ENCODE data around the gene SAMD3. TPM values are rescaled to one million over a fixed set of nuclear protein-coding genes. Genes with fewer than 3 reads are reported as not detected.

SAMD3 gene
- total RNA-seq, 4 donors from 2014 or later = 3.4 to 4.1 TPM; not detected in 2

DNA sequence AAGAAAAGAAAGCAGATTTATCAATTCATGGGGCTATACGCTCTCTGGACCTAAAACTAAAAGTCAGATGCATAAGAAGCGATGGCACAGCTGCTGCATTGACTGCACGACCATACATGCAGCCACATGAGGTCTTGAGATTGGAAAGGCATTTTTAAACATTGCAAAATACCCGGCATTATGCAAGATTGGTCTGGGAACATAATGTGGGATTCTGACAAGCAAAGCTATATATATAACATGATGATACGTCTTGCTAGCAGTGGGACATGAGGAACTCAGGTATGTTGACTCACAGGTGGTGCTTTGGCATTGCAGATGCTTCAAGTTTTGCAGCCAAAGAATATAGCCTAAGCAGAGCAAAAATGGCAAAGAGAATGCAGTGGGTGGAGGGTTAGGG is 55.1 kb downstream of the SAMD3 start:
- Histone ChIP-seq H3K9me3 (no peaks in the 10 kb centered on the region), H3K4me3 (no peak overlapping the region), H3K4me1 (no peaks in the 10 kb centered on the region), H3K27me3 (no peaks in the 10 kb centered on the region), H3K36me3 (no peaks in the 10 kb centered on the region), H3K27ac (no peak overlapping the region)
- DNase-seq = no peak
- TF ChIP-seq, protein P1, sequence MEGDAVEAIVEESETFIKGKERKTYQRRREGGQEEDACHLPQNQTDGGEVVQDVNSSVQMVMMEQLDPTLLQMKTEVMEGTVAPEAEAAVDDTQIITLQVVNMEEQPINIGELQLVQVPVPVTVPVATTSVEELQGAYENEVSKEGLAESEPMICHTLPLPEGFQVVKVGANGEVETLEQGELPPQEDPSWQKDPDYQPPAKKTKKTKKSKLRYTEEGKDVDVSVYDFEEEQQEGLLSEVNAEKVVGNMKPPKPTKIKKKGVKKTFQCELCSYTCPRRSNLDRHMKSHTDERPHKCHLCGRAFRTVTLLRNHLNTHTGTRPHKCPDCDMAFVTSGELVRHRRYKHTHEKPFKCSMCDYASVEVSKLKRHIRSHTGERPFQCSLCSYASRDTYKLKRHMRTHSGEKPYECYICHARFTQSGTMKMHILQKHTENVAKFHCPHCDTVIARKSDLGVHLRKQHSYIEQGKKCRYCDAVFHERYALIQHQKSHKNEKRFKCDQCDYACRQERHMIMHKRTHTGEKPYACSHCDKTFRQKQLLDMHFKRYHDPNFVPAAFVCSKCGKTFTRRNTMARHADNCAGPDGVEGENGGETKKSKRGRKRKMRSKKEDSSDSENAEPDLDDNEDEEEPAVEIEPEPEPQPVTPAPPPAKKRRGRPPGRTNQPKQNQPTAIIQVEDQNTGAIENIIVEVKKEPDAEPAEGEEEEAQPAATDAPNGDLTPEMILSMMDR (IDR thresholded peaks at IDR 0.05) = no peak
- TF ChIP-seq POLR2A (IDR thresholded peaks at IDR 0.05) = no peak

DNA sequence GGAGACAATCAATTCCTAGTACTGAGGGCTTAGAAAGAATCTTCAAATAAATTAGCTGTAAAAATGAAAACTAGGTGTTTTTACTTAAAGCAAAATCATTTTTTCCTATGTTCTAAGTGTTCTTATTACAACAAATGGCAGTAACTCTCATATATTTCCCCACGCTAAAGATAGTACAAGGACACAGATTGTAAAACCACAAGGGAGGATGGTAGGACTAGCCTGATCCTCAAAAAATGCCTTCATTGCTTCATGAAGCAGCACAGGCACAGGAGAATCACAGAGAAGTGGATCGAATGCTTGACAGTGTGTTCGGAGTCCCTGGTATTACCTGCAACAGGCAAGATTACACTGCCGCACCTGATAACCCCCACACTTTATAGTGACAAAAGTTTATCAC is 58.5 kb downstream of the SAMD3 start:
- H3K27ac ChIP-seq = no peak overlapping the region
- no peaks in the 10 kb centered on the region for H3K36me3 ChIP-seq
- no peaks in the 10 kb centered on the region for H3K4me1 ChIP-seq
- H3K27me3 ChIP-seq = no peaks in the 10 kb centered on the region
- no peaks in the 10 kb centered on the region for H3K9me3 ChIP-seq
- no peak overlapping the region for H3K4me3 ChIP-seq
- TF ChIP-seq POLR2A (IDR thresholded peaks at IDR 0.05) = no peak
- TF ChIP-seq, protein P1 (IDR thresholded peaks at IDR 0.05) = no peak
- DNase-seq = no peak

DNA sequence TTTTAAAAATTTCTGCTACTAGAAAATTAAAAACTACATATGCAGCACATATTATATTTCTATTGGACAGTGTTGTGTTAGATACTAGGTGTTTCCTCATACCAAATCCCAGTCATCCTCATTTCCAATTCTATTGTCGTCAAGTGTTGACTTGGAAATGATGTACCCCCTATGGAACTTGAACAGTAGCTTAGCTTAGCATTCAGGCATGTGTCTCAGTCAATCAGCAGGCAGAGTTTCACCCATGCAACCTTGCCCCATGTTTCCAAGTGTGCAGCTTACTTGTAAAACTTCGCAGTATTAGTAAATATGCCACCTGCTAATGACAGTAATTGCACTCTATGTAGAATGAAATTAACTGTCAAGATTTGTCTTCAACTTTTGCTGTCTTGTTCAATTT is 59.5 kb downstream of the SAMD3 start:
- Histone ChIP-seq H3K27me3 (no peaks in the 10 kb centered on the region), H3K9me3 (no peaks in the 10 kb centered on the region), H3K36me3 (no peaks in the 10 kb centered on the region), H3K27ac (no peak overlapping the region), H3K4me1 (no peaks in the 10 kb centered on the region), H3K4me3 (no peak overlapping the region)
- DNase-seq = no peak
- TF ChIP-seq POLR2A (IDR thresholded peaks at IDR 0.05) = no peak
- TF ChIP-seq, protein P1 (IDR thresholded peaks at IDR 0.05) = no peak

DNA sequence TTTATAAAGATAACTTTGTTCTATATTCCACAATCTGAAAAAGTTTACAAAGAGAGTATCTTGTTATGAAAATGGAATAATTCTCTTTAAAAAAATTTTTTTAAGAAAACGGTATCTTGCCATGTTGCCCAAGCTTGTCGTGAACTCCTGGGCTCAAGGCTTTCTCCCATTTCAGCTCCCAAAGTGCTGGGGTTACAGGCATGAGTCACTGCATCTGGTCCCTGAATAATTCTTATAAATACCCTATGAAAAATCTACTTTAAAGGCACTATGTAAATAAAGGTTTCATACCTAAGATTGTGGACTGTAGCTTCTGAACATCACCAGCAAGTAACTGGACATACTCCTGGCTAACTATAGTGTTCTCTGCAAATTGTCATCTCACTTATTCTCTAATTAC is 60.3 kb downstream of the SAMD3 start:
- H3K9me3 ChIP-seq = no peaks in the 10 kb centered on the region

DNA sequence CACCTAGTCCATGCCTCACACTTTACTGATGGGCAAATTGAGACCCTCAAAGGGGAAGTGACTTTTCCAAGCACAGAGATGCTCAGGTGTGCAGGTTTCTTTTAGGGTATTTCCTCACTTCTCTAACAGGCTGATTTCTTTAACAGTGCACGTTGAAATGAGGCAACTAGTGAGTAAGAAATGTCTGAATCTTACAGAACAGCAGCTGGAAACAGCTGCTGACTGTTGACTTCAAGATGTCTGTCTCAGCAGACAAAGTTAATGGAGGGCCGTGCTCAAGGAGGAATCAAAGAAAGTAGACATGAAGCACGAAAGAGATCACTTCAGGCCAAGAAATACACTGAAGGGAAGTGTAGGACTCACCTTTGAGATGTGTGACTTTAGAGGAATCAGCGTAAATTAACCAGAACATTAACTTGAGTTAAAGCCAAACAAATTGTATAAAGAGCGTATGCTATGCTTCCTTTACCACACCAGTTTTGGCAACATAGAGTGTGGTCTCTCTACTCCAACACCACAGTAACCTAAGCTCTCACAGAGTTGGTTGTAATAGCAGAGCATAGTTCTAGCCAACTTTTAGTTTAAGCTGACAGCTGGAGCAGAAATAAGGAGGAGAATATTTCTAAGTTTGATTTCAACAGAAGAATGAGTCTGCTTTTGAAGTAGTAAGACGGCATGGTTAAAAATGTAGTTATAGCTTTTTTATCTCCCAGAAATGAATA is 60.9 kb downstream of the SAMD3 start:
- DNase-seq = no peak
- Histone ChIP-seq H3K36me3 (no peaks in the 10 kb centered on the region), H3K4me1 (no peaks in the 10 kb centered on the region), H3K27me3 (no peaks in the 10 kb centered on the region), H3K9me3 (no peaks in the 10 kb centered on the region), H3K27ac (peak overlapping the region in 1 of 4 donors; percentile 46), H3K4me3 (no peak overlapping the region)
- TF ChIP-seq POLR2A (IDR thresholded peaks at IDR 0.05) = no peak
- TF ChIP-seq, protein P1 (IDR thresholded peaks at IDR 0.05) = no peak

More for the DNA sequence above, 60.3 kb downstream of the SAMD3 start:
- Histone ChIP-seq H3K27ac (no peak overlapping the region), H3K4me1 (no peaks in the 10 kb centered on the region), H3K36me3 (no peaks in the 10 kb centered on the region), H3K4me3 (no peak overlapping the region), H3K27me3 (no peaks in the 10 kb centered on the region)
- DNase-seq = no peak
- TF ChIP-seq, protein P1 (IDR thresholded peaks at IDR 0.05) = no peak
- TF ChIP-seq POLR2A (IDR thresholded peaks at IDR 0.05) = no peak
